H54 (cell line): Measurements from ENCODE around the gene NUP85.
A peak's percentile ranks its signal among the peaks of the same experiment; 100 is the strongest.
"Not testable (repeated sequence)": the region's sequence is repeated elsewhere in the genome, so short reads cannot be mapped to it uniquely, and the experiment has no call there.

Experiments used
- DNase-seq: peaks from one replicate; pipeline ENCODE4 v3.0.0; 2011; ENCODE audit warnings: low spot score, mixed read lengths; ENCODE audit not compliant: insufficient read length
- FAIRE-seq: peaks from 3 replicates; lab custom pipeline; 2011; peaks lifted over from hg19 to GRCh38; lab: Jason Lieb, UNC
- POLR2A ChIP-seq: IDR thresholded peaks from 2 replicates; pipeline ENCODE4 v1.6.1; 2011; ENCODE audit warnings: low read depth, mild to moderate bottlenecking, low read length

Gene NUP85

GRCh38 chr17:75272848-75273184 lies 67.3 kb downstream of the NUP85 start:
- TF ChIP-seq POLR2A: no peak
- no peak for DNase-seq
- FAIRE-seq: no peak

GRCh38 chr17:75273977-75274708 lies 68.7 kb downstream of the NUP85 start:
- peak; percentile 98 for DNase-seq
- no peak for TF ChIP-seq POLR2A
- peak; percentile 80 for FAIRE-seq

GRCh38 chr17:75277664-75278071 lies 72.2 kb downstream of the NUP85 start:
- FAIRE-seq: no peak
- no peak for TF ChIP-seq POLR2A

GRCh38 chr17:75280189-75280588 lies 74.7 kb downstream of the NUP85 start:
- not testable (repeated sequence) for FAIRE-seq

More at GRCh38 chr17:75277664-75278071, 72.2 kb downstream of the NUP85 start:
- peak; percentile 35 for DNase-seq

GRCh38 chr17:75285123-75285522 lies 79.6 kb downstream of the NUP85 start:
- FAIRE-seq (no peak), DNase-seq (no peak)
- TF ChIP-seq POLR2A: no peak

More at GRCh38 chr17:75280189-75280588, 74.7 kb downstream of the NUP85 start:
- DNase-seq: not testable (repeated sequence)
